ENCODE results near the gene FREM1. TPM values are rescaled to one million over a fixed set of nuclear protein-coding genes. Genes with fewer than 3 reads are reported as not detected.

Gene FREM1
- polyA plus RNA-seq, 1 donor from 2014 or later = 2.3 TPM

GRCh38 chr9:14937216-14937615 is 27.0 kb upstream of the FREM1 start:
- H3K9me2 ChIP-seq (ENCODE audit: insufficient read depth, low read length) = no peaks in the 10 kb centered on the region
- no peak overlapping the region for H3K4me2 ChIP-seq (ENCODE audit: low read length)
- H2AFZ ChIP-seq (ENCODE audit: low read depth, low read length) = no peak overlapping the region
- H3F3A ChIP-seq (ENCODE audit: insufficient read depth, low read length, poor library complexity, severe bottlenecking) = no peaks in the 10 kb centered on the region
- H3K79me2 ChIP-seq (replicated peaks; ENCODE audit: insufficient read depth, low read length) = no peaks in the 10 kb centered on the region
- no peak overlapping the region for H3K27ac ChIP-seq (ENCODE audit: low read length)
- no peak overlapping the region for H3K9ac ChIP-seq (ENCODE audit: low read length)
- H4K20me1 ChIP-seq (ENCODE audit: insufficient read depth) = no peaks in the 10 kb centered on the region
- TF ChIP-seq RAD21 (conservative IDR thresholded peaks at IDR 0.05) = no peak
- TF ChIP-seq TAF1 (IDR thresholded peaks at IDR 0.05; ENCODE audit: low read depth) = no peak
- TF ChIP-seq SMC3 (conservative IDR thresholded peaks at IDR 0.05; ENCODE audit: poor library complexity) = no peak
- no peak for TF ChIP-seq EP300 (conservative IDR thresholded peaks at IDR 0.05; ENCODE audit: poor library complexity, severe bottlenecking)
- TF ChIP-seq POLR2AphosphoS5 (IDR thresholded peaks at IDR 0.05) = no peak
- TF ChIP-seq REST (IDR thresholded peaks at IDR 0.05; ENCODE audit: borderline replicate concordance) = no peak
- TF ChIP-seq MXI1 (conservative IDR thresholded peaks at IDR 0.05; ENCODE audit: poor library complexity, severe bottlenecking) = no peak
- no peak for TF ChIP-seq CTCF (IDR thresholded peaks at IDR 0.05; ENCODE audit: poor library complexity, severe bottlenecking)
- TF ChIP-seq EZH2 (IDR thresholded peaks at IDR 0.05; ENCODE audit: borderline replicate concordance, insufficient read depth, low read length, poor library complexity, severe bottlenecking) = no peak
- no peaks in the 10 kb centered on the region for H3K27me3 ChIP-seq (ENCODE audit: insufficient read depth, low read depth, low read length)
- H3K36me3 ChIP-seq (ENCODE audit: insufficient read depth, low read length) = no peaks in the 10 kb centered on the region
- H3K4me3 ChIP-seq (ENCODE audit: low read length) = no peak overlapping the region
- no peaks in the 10 kb centered on the region for H3K9me3 ChIP-seq (ENCODE audit: low read length)

- H3K27me3 ChIP-seq (ENCODE audit: insufficient read depth, low read depth, low read length) = no peaks in the 10 kb centered on the region
- no peaks in the 10 kb centered on the region for H3F3A ChIP-seq (ENCODE audit: insufficient read depth, low read length, poor library complexity, severe bottlenecking)
- H2AFZ ChIP-seq (ENCODE audit: low read depth, low read length) = no peak overlapping the region
- TF ChIP-seq POLR2AphosphoS5 (IDR thresholded peaks at IDR 0.05) = no peak
- TF ChIP-seq TAF1 (IDR thresholded peaks at IDR 0.05; ENCODE audit: low read depth) = no peak
- TF ChIP-seq REST (IDR thresholded peaks at IDR 0.05; ENCODE audit: borderline replicate concordance) = no peak
- no peak for TF ChIP-seq SMC3 (conservative IDR thresholded peaks at IDR 0.05; ENCODE audit: poor library complexity)
- no peak for TF ChIP-seq MXI1 (conservative IDR thresholded peaks at IDR 0.05; ENCODE audit: poor library complexity, severe bottlenecking)
- TF ChIP-seq EZH2 (IDR thresholded peaks at IDR 0.05; ENCODE audit: borderline replicate concordance, insufficient read depth, low read length, poor library complexity, severe bottlenecking) = no peak
- TF ChIP-seq CTCF (IDR thresholded peaks at IDR 0.05; ENCODE audit: poor library complexity, severe bottlenecking) = no peak
- TF ChIP-seq EP300 (conservative IDR thresholded peaks at IDR 0.05; ENCODE audit: poor library complexity, severe bottlenecking) = no peak
- no peak for TF ChIP-seq RAD21 (conservative IDR thresholded peaks at IDR 0.05)
- no peak overlapping the region for H3K27ac ChIP-seq (ENCODE audit: low read length)
- no peaks in the 10 kb centered on the region for H3K36me3 ChIP-seq (ENCODE audit: insufficient read depth, low read length)
- H3K79me2 ChIP-seq (replicated peaks; ENCODE audit: insufficient read depth, low read length) = no peaks in the 10 kb centered on the region
- no peak overlapping the region for H3K4me3 ChIP-seq (ENCODE audit: low read length)
- no peaks in the 10 kb centered on the region for H4K20me1 ChIP-seq (ENCODE audit: insufficient read depth)
- H3K9ac ChIP-seq (ENCODE audit: low read length) = no peak overlapping the region
- no peaks in the 10 kb centered on the region for H3K9me3 ChIP-seq (ENCODE audit: low read length)
- no peak overlapping the region for H3K4me2 ChIP-seq (ENCODE audit: low read length)
- no peaks in the 10 kb centered on the region for H3K9me2 ChIP-seq (ENCODE audit: insufficient read depth, low read length)
Measured at GRCh38 chr9:14936491-14936890, 26.3 kb upstream of the FREM1 start.

All from neural cell (in vitro differentiated cells).